GM08714 (cell line): ENCODE data around the gene MICAL3.
"Not testable (repeated sequence)": the region's sequence is repeated elsewhere in the genome, so short reads cannot be mapped to it uniquely, and the experiment has no call there.

ENCODE experiments used
- H3K4me3 ChIP-seq: fragments of 200-500 bp; sonication (Bioruptor generic); 2 replicates; pipeline ENCODE4 v1.5.1; 2014; ENCODE audit warnings: mild to moderate bottlenecking, low read length, inconsistent platforms
- ZNF274 ChIP-seq: IDR thresholded peaks from 2 replicates; pipeline ENCODE4 v1.6.1; 2012; ENCODE audit warnings: mild to moderate bottlenecking, low read depth, low read length

MICAL3 gene, protein sequence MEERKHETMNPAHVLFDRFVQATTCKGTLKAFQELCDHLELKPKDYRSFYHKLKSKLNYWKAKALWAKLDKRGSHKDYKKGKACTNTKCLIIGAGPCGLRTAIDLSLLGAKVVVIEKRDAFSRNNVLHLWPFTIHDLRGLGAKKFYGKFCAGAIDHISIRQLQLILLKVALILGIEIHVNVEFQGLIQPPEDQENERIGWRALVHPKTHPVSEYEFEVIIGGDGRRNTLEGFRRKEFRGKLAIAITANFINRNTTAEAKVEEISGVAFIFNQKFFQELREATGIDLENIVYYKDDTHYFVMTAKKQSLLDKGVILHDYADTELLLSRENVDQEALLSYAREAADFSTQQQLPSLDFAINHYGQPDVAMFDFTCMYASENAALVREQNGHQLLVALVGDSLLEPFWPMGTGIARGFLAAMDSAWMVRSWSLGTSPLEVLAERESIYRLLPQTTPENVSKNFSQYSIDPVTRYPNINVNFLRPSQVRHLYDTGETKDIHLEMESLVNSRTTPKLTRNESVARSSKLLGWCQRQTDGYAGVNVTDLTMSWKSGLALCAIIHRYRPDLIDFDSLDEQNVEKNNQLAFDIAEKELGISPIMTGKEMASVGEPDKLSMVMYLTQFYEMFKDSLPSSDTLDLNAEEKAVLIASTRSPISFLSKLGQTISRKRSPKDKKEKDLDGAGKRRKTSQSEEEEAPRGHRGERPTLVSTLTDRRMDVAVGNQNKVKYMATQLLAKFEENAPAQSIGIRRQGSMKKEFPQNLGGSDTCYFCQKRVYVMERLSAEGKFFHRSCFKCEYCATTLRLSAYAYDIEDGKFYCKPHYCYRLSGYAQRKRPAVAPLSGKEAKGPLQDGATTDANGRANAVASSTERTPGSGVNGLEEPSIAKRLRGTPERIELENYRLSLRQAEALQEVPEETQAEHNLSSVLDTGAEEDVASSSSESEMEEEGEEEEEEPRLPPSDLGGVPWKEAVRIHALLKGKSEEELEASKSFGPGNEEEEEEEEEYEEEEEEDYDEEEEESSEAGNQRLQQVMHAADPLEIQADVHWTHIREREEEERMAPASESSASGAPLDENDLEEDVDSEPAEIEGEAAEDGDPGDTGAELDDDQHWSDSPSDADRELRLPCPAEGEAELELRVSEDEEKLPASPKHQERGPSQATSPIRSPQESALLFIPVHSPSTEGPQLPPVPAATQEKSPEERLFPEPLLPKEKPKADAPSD (N-terminal part only)

GRCh38 chr22:18024276-18024939 is at the start of gene MICAL3:
TSS of gene MICAL3 (minus strand) at chr22:18024561. CDS start at chr22:17906812, 117,749 bp downstream.
- H3K4me3 ChIP-seq = peak within 1 kb of the TSS; percentile 50
- no peak for TF ChIP-seq ZNF274

DNA sequence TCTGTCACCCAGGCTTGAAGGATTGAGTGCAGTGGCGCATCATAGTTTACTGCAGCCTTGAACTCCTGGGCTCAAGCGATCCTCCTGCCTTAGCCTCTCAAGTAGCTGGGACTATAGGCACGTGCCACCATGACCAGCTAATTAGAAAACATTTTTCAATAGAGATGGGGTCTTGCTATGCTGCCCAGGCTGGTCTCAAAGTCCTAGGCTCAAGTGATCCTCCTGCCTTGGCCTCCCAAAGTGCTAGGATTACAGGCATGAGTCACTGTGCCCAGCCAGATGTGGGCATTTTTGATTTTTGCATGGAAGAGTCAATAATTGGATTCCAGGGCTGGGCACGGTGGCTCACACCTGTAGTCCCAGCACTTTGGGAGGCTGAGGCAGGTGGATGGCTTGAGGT is 49.6 kb upstream of the MICAL3 start:
- H3K4me3 ChIP-seq = not testable (repeated sequence)

GRCh38 chr22:18073467-18073866 is 49.1 kb upstream of the MICAL3 start:
- TF ChIP-seq ZNF274 = no peak
- H3K4me3 ChIP-seq = no peak overlapping the region

- TF ChIP-seq ZNF274 = no peak
- H3K4me3 ChIP-seq = no peak overlapping the region
These were observed 47.6 kb upstream of the MICAL3 start for GRCh38 chr22:18071968-18072310.

DNA sequence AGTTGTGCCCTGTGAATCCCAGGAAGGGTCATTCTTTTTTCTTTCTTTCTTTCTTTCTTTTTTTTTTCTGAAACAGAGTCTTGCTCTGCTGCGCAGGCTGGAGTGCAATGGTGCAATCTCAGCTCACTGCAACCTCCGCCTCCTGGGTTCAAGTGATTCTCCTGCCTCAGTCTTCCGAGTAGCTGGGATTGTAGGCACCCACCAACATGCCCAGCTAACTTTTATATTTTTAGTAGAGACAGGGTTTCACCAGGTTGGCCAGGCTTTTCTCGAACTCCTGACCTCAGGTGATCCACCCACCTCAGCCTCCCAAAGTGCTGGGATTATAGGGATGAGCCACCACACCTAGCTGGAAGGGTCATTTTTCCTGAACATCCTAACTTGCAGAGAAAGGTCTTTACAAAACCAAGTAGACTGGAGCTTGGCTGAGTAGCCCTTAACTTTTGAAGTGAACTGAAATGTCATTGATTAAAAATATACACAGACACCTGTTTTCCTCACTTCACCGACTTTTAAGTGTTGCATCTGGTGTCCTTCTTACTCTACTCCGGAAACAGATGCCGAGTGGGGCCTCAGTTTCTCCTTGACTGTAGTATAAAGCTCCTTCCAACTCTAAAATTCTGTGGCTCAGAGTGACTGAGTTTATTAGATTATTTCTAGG is 47.1 kb upstream of the MICAL3 start:
- H3K4me3 ChIP-seq = not testable (repeated sequence)

DNA sequence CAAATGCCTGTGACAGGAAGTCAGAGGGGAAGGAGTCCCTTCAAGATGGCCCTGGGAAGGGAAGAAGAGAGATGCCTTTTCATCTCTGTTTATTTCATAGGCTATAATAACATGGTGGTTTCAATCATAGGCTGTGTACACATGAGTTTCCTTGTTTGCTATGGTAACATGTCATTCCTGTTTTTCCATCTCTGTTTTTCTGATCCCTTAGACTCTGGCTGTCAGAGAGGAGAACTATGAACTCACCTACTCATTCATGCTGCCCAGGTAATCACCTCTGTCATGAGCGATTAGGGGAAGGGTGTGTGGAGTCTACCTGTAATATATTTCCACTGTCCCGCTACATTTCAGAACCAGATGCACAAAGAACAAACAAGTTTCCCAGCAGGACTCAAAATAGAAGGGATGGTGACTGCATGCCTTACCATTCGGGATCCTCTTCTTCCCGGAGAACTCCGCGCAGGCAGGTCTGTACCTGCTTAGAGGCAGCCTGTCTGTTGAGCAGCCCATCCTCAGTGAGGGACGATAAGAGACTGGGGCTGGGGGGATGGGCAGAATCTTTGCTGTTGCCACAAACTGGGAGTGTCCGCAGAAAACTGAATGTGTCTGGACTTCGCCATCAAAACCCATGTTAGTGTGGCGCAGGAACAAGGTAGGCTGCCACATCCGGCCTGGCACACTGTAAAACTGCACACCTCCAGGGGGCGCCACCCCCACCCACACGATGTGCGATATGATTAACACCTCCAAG is 46.4 kb upstream of the MICAL3 start:
- H3K4me3 ChIP-seq = no peak overlapping the region
- TF ChIP-seq ZNF274 = no peak

DNA sequence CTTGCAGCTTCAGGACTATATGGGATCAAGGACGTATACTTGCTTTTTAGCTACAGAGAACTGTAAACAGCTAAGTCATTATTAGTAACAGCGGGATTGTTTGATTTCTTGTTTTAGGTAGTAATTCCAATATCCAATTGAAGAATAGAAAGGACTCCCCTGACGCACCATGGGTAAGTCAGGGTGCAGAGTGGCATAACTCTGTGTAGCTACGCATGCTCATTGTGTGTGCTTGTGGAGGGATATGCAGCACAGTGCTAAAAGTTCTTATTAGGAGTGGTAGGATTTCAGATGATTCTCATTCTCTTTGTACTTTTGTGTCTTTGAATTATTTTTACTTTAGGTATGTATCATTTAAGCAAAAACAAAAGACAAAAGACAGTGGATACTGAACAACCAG is 45.7 kb upstream of the MICAL3 start:
- no peak overlapping the region for H3K4me3 ChIP-seq
- no peak for TF ChIP-seq ZNF274

- no peak overlapping the region for H3K4me3 ChIP-seq
- no peak for TF ChIP-seq ZNF274
These were observed 44.7 kb upstream of the MICAL3 start for GRCh38 chr22:18069041-18069440.

DNA sequence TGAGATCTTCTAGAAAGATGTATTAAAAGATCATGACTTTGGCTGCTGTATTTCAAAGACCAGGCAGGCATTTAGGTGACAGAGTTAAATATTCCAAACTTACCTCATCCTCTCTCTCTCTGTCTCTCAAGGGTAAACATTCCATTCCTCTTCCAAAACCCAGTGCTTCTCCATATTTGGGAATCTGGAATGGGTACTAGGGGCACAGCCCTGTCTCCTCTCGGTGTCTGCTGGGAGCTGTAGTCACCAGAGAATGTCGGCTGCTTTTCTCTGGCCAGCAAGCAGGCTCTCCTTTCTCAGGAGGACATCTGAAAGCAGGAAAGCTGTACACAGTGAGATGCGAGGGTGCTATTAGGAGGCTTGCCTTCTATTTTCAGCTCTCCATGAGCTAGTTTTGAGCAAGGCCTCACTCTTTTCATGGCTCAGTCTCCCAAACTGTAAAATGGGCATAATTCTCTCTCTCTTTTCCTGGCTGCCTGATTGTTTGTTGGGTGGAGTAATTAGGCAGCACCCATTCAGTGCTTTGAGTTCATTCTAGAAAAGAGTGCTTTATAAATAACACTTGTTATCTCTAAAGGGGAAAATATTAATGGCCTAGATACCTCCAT is 44.1 kb upstream of the MICAL3 start:
- no peak overlapping the region for H3K4me3 ChIP-seq
- no peak for TF ChIP-seq ZNF274

GRCh38 chr22:18067548-18068341 is 43.4 kb upstream of the MICAL3 start:
- no peak overlapping the region for H3K4me3 ChIP-seq
- TF ChIP-seq ZNF274 = no peak

- TF ChIP-seq ZNF274 = no peak
- no peak overlapping the region for H3K4me3 ChIP-seq
These were observed 42.8 kb upstream of the MICAL3 start for GRCh38 chr22:18067121-18067520.
